Activated CD8-positive, alpha-beta T cell treated with anti-CD3 and anti-CD28 coated beads for 36 hours (primary cell): ENCODE data around the gene DRP2. TPM values are rescaled to one million over a fixed set of nuclear protein-coding genes. Genes with fewer than 3 reads are reported as not detected.

Experiments
- ATAC-seq: fragments of 200-7000 bp; cut with Tn5 transposase; one replicate; pipeline ENCODE4 v1.10.0; 2021; ENCODE audit warnings: mild to moderate bottlenecking, moderate library complexity
- CTCF ChIA-PET: fragments of 350-600 bp; sonication (Branson Sonifier 250); formaldehyde crosslinking; loops from one replicate; lab custom pipeline; 2021; ENCODE audit warnings: antibody characterized with exemption; lab: Charles Lee
- POLR2A ChIA-PET: fragments of 350-600 bp; sonication (Branson Sonifier 250); formaldehyde crosslinking; loops from one replicate; lab custom pipeline; 2021; ENCODE audit warnings: antibody characterized with exemption; lab: Charles Lee
- DNase-seq: peaks from one replicate; pipeline ENCODE4 v3.0.0-alpha.2; 2020
- H3K27ac Mint-ChIP-seq: one replicate; pipeline ENCODE4 v1.8.0; 2021; ENCODE audit warnings: mild to moderate bottlenecking, mixed read lengths
- H3K27me3 Mint-ChIP-seq: one replicate; pipeline ENCODE4 v1.8.0; 2021; ENCODE audit warnings: mixed read lengths
- H3K36me3 Mint-ChIP-seq: one replicate; pipeline ENCODE4 v1.8.0; 2021; ENCODE audit warnings: low read depth, mixed read lengths
- H3K4me1 Mint-ChIP-seq: one replicate; pipeline ENCODE4 v1.8.0; 2021; ENCODE audit warnings: low read depth, mixed read lengths
- H3K4me3 Mint-ChIP-seq: one replicate; pipeline ENCODE4 v1.8.0; 2021; ENCODE audit warnings: mild to moderate bottlenecking, moderate library complexity, mixed read lengths
- H3K9me3 Mint-ChIP-seq: one replicate; pipeline ENCODE4 v1.8.0; 2021; ENCODE audit warnings: mixed read lengths
- CTCF ChIP-seq: fragments of 200-600 bp; IDR thresholded peaks from one replicate; pipeline ENCODE4 v1.8.0; 2022; ENCODE audit warnings: antibody characterized with exemption, mild to moderate bottlenecking
- intact Hi-C: fragments of 100-400 bp; cut with micrococcal nuclease; formaldehyde crosslinking; loops from one replicate; pipeline ENCODE4 v1.10.0; 2022
- total RNA-seq, 2 experiments: library from RNA; stranded (reverse); gene quantifications; one replicate each; pipeline ENCODE4 v1.2.3, GENCODE V29; 2021

Gene DRP2
- total RNA-seq, 2 experiments from 2014 or later, result 0.38 to 0.54 TPM

GRCh38 chrX:101232316-101232715 is 12.7 kb downstream of the DRP2 start:
- ATAC-seq, result no peak
- Mint-ChIP-seq H3K9me3 (no peaks in the 10 kb centered on the region), H3K4me1 (no peaks in the 10 kb centered on the region), H3K27ac (no peak overlapping the region), H3K4me3 (no peak overlapping the region), H3K27me3 (peaks cover 2% of the 10 kb centered on the region), H3K36me3 (no peaks in the 10 kb centered on the region)
- ChIA-PET CTCF (no interaction called here), POLR2A (no interaction called here)
- no peak for TF ChIP-seq CTCF
- no peak for DNase-seq
- intact Hi-C loops, result no loop called here

- Mint-ChIP-seq H3K4me3 (no peak overlapping the region), H3K36me3 (no peaks in the 10 kb centered on the region), H3K27me3 (peaks cover 2% of the 10 kb centered on the region), H3K27ac (no peak overlapping the region), H3K9me3 (no peaks in the 10 kb centered on the region), H3K4me1 (no peaks in the 10 kb centered on the region)
- TF ChIP-seq CTCF, result no peak
- CTCF ChIA-PET, result no interaction called here
- no peak for DNase-seq
- intact Hi-C loops, result no loop called here
- POLR2A ChIA-PET, result no interaction called here
- ATAC-seq, result no peak
Measured at GRCh38 chrX:101237041-101237440, 17.5 kb downstream of the DRP2 start.

GRCh38 chrX:101241531-101241930 is 21.9 kb downstream of the DRP2 start:
- ChIA-PET CTCF (no interaction called here), POLR2A (no interaction called here)
- Mint-ChIP-seq H3K4me3 (no peak overlapping the region), H3K9me3 (no peaks in the 10 kb centered on the region), H3K27ac (no peak overlapping the region), H3K27me3 (no peaks in the 10 kb centered on the region), H3K36me3 (no peaks in the 10 kb centered on the region), H3K4me1 (no peaks in the 10 kb centered on the region)
- no peak for TF ChIP-seq CTCF
- intact Hi-C loops, result no loop called here
- ATAC-seq (no peak), DNase-seq (no peak)

GRCh38 chrX:101252634-101253033 is 33.0 kb downstream of the DRP2 start:
- Mint-ChIP-seq H3K9me3 (no peaks in the 10 kb centered on the region), H3K4me1 (peaks cover 3% of the 10 kb centered on the region), H3K36me3 (no peaks in the 10 kb centered on the region), H3K27ac (no peak overlapping the region), H3K27me3 (no peaks in the 10 kb centered on the region), H3K4me3 (no peak overlapping the region)
- intact Hi-C loops, result no loop called here
- no peak for TF ChIP-seq CTCF
- ATAC-seq, result no peak
- no peak for DNase-seq
- ChIA-PET POLR2A (no interaction called here), CTCF (no interaction called here)

GRCh38 chrX:101257448-101258258 is 38.1 kb downstream of the DRP2 start:
- no peak overlapping the region for H3K4me3 Mint-ChIP-seq
- intact Hi-C loops, result no loop called here
- ChIA-PET POLR2A (no interaction called here), CTCF (no interaction called here)
- no peaks in the 10 kb centered on the region for H3K27me3 Mint-ChIP-seq
- H3K9me3 Mint-ChIP-seq, result no peaks in the 10 kb centered on the region
- ATAC-seq (peak; percentile 49), DNase-seq (no peak)
- no peak for TF ChIP-seq CTCF
- H3K36me3 Mint-ChIP-seq, result no peaks in the 10 kb centered on the region
- no peak overlapping the region for H3K27ac Mint-ChIP-seq
- H3K4me1 Mint-ChIP-seq, result peaks cover 12% of the 10 kb centered on the region
